Measurements from ENCODE around the gene TANGO2. TPM values are rescaled to one million over a fixed set of nuclear protein-coding genes. Genes with fewer than 3 reads are reported as not detected.
A peak's percentile ranks its signal among the peaks of the same experiment; 100 is the strongest.

Gene TANGO2
- total and polyA plus RNA-seq, 9 donors, result 11.0 to 17.5 (median 13.3) TPM

- H3K9me3 ChIP-seq, result no peaks in the 10 kb centered on the region
- intact Hi-C loops (cut with DNase I), result no loop called here
- H3K4me1 ChIP-seq (ENCODE audit: insufficient read depth), result peaks cover 4% of the 10 kb centered on the region
- peak in 2 of 5 donors; percentile 14 to 29 for DNase-seq
- no peak for TF ChIP-seq CTCF (IDR thresholded peaks at IDR 0.05)
- H3K27ac ChIP-seq, result no peak overlapping the region
- H3K4me3 ChIP-seq, result no peak overlapping the region
- H3K36me3 ChIP-seq, result no peaks in the 10 kb centered on the region
- no peaks in the 10 kb centered on the region for H3K27me3 ChIP-seq
These were observed 29.6 kb upstream of the TANGO2 start for GRCh38 chr22:19991395-19991644.

GRCh38 chr22:19991645-19992451, 29.1 kb upstream of the TANGO2 start:
- intact Hi-C loops (cut with DNase I), result no loop called here
- Histone ChIP-seq H3K9me3 (no peaks in the 10 kb centered on the region), H3K27me3 (no peaks in the 10 kb centered on the region), H3K36me3 (no peaks in the 10 kb centered on the region), H3K4me1 (ENCODE audit: insufficient read depth) (peaks cover 4% of the 10 kb centered on the region), H3K4me3 (no peak overlapping the region), H3K27ac (no peak overlapping the region)
- 75 to 84% (median 83%) methylated on average over 21 to 23 of the region's 23 CpGs for WGBS, 3 donors
- peak in 2 of 5 donors; percentile 15 to 36 for DNase-seq
- TF ChIP-seq CTCF (IDR thresholded peaks at IDR 0.05) (no peak), POLR2A (IDR thresholded peaks at IDR 0.05) (no peak), EP300 (IDR thresholded peaks at IDR 0.05) (no peak)

- no peak overlapping the region for H3K27ac ChIP-seq
- H3K4me3 ChIP-seq, result no peak overlapping the region
- H3K36me3 ChIP-seq, result no peaks in the 10 kb centered on the region
- DNase-seq, result peak in 2 of 5 donors; percentile 10 to 23
- no peaks in the 10 kb centered on the region for H3K27me3 ChIP-seq
- no peaks in the 10 kb centered on the region for H3K9me3 ChIP-seq
- H3K4me1 ChIP-seq (ENCODE audit: insufficient read depth), result peaks cover 4% of the 10 kb centered on the region
- 82 to 88% (median 83%) methylated on average over 7 of the region's 7 CpGs for WGBS, 3 donors
- TF ChIP-seq POLR2A (IDR thresholded peaks at IDR 0.05), result no peak
- no peak for TF ChIP-seq EP300 (IDR thresholded peaks at IDR 0.05)
- no peak for TF ChIP-seq CTCF (IDR thresholded peaks at IDR 0.05)
- intact Hi-C loops (cut with DNase I), result no loop called here
These were observed 28.4 kb upstream of the TANGO2 start for GRCh38 chr22:19992481-19992911.

- intact Hi-C loops (cut with DNase I), result no loop called here
- H3K4me3 ChIP-seq, result no peak overlapping the region
- H3K27ac ChIP-seq, result no peak overlapping the region
- H3K9me3 ChIP-seq, result no peaks in the 10 kb centered on the region
- peaks cover 4% of the 10 kb centered on the region for H3K4me1 ChIP-seq (ENCODE audit: insufficient read depth)
- DNase-seq, result peak in 2 of 5 donors; percentile 6 to 31
- TF ChIP-seq POLR2A (IDR thresholded peaks at IDR 0.05), result no peak
- TF ChIP-seq CTCF (IDR thresholded peaks at IDR 0.05), result no peak
- H3K27me3 ChIP-seq, result no peaks in the 10 kb centered on the region
- no peaks in the 10 kb centered on the region for H3K36me3 ChIP-seq
- WGBS, 3 donors, result 45 to 63% (median 54%) methylated on average over 6 of the region's 6 CpGs
These were observed 28.0 kb upstream of the TANGO2 start for GRCh38 chr22:19992921-19993355.
